OCI-M2 (cell line): ENCODE data around the gene COLEC12.
"Not testable (repeated sequence)": the region's sequence is repeated elsewhere in the genome, so short reads cannot be mapped to it uniquely, and the experiment has no call there.

Experiments
- DNase-seq: peaks from one replicate; lab custom pipeline; 2025; ENCODE audit not compliant: unreplicated experiment; lab: John Stamatoyannopoulos, UW

The COLEC12 gene

DNA sequence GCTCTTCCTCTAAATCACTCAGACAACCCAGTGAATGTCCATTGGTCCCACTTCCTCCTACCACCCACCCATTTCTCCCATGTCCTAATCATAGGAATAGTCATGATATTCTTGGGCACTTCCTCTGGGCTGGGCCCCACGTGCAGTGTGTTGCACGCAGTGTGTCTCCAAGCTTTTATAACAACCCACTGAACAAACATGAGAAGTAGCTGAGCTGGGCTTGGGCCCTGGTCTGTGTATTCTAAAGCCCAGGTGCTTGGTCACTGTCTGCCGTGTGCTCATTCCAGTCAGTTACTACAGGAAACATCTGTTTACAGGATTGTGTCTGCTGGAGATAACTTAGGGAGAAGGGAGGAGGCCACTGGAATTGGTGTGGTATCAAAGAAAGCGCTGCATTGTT lies 168.5 kb downstream of the COLEC12 start:
- no peak for DNase-seq

DNA sequence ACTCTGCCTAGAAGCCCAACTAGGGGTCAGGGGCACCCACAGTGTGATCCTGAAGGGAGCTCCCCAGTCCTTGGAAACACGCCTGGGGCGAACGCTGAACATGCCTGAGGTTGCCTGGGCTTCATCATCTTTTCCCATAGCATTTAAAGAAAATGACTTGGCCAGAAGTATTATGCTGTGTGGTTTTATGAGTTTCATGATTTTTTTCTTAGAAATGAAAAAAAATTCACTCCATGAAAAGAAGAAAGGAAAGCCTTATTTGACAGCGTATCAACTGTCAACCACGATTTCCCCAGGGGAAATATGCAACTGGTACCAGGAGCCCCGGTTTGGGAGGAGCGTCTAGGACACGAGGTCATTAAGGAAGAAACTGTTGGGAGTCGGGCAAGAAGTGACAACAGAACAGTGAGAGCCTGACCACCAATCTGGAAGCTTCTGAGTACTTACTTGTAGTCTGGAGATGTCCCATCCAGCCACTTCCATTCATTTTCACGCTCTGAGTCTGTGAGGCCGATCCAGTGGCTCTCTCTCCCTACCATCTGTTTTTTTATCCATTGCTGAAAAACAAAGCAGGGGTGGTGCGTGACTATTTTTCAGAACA lies 169.2 kb downstream of the COLEC12 start:
- no peak for DNase-seq

DNA sequence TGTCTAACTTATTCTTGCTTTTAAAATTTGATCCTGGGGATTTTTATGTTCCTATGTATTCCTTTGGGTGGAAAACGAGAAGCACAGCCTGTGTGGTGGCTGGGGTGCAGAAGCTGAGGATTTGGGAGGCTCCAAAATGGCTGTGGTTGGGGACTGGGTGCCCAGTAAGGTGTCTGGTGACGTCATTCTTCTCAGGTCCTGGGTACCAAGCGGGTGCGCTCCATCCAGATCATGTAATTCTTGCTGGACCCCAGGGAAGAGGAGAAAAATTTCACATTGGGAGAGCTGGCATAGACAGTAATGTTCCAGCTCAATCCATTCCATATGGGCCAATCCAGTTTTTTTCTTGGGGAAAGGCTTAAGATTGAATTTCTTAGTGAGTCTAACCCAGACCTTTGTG lies 171.6 kb downstream of the COLEC12 start:
- DNase-seq, result no peak

DNA sequence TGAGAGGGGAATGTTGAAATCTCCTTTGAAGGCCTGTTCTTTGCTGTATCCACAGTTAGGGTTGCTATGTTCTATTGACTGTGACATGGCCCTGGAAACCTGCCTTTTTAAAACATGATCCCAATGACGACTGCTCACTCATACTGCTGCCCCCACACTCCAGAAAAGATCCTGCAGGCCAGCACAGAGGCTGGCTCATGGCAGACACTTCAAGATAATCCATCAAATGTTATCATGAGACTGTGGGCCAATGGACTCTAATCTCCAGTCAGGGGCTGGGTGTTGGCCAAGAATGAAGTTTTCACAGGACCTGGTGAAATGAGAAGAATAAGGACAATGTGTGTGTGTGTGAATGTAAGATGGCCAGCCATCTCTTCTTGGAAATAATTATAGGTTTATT lies 173.7 kb downstream of the COLEC12 start:
- DNase-seq, result no peak

DNA sequence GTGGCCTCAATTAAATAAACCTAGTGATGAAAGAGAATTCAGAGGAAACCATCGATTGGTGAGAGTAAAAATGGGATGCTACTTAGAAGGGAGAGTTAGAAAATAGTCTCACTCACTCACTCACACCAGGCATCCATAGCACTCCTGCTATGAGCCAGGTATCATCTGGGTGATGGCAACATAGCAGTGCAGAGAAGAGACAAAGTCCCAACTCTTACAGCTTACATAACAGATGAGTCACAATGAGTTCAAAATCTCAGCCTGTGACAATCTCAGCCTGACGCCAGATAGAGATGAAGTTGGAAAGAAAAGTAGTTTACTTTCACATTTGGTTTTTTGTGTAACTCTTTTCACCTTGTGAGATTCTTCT lies 177.3 kb downstream of the COLEC12 start:
- DNase-seq, result no peak

DNA sequence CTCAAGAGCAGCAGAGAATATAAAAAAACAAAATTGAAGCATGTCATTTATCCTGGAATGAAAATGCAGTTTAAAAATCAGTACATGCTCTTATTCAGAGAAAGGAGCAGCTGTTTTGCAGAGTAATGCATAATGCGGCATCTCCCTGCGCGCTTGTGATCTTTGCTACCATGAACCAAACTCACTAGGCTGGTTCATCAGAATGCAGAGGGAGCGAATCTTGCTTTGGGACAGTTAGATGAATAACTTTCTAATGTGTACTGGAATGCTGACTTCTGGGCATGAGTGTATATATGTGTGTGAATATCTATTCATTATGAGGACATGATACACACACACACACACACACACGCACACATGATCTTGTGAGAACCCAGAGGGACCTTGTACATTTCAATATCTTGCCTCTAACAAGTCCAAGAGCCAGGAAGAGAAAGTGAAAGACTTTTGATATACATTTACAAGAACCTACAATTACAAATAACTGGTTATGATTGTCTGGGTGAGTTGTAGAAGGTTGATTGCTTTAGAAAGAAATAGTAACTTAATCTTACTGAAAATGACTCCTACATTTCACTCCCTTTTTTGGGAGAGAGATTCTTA lies 178.5 kb downstream of the COLEC12 start:
- no peak for DNase-seq

DNA sequence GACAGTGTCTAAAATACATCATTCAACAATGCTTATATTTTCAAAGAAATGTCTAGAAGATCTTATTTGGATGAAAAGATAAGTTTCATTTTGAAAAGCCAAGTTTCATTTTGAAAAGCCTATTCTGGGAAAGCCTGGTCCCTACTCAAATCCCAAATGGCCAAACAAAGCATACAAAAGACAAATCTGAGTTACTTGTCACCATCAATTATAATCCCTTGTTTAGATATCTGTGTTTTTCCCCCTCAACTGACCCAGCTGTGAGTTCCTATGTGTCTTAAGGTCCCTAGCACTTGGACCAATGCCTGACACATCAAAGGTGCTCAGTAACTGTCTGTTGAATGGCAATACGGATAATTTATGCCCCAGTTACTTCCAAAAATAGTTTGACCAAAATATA lies 180.3 kb downstream of the COLEC12 start:
- no peak for DNase-seq

GRCh38 chr18:319720-320119 lies 180.8 kb downstream of the COLEC12 start:
- DNase-seq, result no peak

DNA sequence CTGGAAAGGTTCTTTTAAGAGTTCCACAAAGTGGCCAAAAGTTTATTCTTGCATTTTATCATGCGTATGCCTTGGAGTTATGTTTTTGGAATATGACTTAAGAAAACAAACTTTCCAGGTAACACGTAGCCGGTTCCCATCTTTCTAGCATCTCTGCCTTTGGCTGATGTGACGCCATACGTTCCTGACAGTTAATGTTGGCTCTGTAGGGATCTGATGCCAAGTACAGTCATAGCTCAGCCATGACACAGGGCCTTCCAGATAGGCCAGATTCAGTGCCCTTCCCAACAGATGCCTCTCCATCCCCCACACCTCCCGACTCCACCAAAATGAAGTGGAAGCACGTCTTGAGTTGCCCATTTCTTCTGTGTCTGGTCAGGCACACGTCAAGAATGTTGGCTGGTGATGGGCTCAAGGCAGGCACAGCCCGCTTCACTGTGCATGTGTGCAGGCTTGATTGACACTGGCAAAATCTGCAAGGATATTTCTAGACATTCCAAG lies 181.7 kb downstream of the COLEC12 start:
- no peak for DNase-seq

DNA sequence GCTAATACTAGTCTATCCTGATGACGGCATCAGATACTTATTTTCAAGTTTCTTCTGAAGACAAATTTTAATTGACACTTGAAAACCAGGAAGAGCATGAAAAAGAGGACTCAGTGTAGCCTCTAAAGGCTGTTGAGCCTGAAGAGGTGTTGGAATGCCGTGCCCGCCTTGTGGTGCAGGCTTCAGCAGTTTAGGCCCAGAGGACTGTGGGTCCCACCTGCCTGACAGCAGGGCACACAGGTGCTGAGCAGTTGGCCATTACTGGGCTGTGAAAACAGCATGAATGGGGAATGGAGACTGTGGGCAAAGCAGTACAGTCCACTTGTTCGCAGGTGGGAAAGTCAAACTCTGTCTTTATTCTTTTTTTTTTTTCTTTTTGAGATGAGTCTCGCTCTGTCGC lies 182.9 kb downstream of the COLEC12 start:
- no peak for DNase-seq

DNA sequence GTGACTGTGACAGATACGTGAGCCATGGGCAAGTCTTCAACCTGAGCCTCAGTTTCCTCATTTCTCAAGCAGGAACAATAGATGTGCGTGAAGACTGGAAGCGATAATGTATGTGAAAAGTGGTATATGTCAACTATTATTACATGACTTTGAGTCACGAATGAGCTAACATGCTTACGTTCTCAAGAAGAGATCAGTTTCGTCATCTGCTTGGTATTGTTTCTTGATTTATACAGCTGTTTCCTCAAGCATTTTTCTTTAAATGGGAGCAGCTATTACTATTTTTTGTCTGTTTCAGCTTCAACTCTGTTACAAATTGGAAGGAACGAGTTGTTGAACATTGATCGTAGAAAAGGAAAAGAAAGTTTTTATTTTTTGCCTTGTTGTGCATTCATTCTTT lies 184.1 kb downstream of the COLEC12 start:
- DNase-seq, result no peak

- no peak for DNase-seq
Observed at GRCh38 chr18:313931-314330, 186.6 kb downstream of the COLEC12 start.

- DNase-seq, result no peak
Observed at GRCh38 chr18:312415-312814, 188.1 kb downstream of the COLEC12 start.

- DNase-seq, result no peak
Observed at GRCh38 chr18:310042-310441, 190.5 kb downstream of the COLEC12 start.

DNA sequence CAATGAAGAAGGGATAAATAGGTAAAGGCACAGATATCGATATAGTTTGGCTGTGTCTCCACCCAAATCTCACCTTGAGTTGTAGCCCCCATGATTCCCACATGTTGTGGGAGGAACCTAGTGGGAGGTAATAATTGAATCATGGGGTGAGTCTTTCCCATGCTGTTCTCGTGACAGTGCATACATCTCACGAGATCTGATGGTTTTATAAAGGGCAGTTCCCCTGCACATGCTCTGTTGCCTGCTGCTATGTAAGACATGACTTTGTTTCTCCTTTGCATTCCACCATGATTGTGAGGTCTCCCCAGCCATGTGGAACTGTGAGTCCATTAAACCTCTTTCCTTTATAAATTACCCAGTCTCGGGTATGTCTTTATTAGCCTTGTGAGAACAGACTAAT lies 192.4 kb downstream of the COLEC12 start:
- DNase-seq, result not testable (repeated sequence)

- DNase-seq, result no peak
Observed at GRCh38 chr18:306608-307255, 193.8 kb downstream of the COLEC12 start.

GRCh38 chr18:305003-305501 lies 195.4 kb downstream of the COLEC12 start:
- no peak for DNase-seq

- no peak for DNase-seq
Observed at GRCh38 chr18:303607-304006, 196.9 kb downstream of the COLEC12 start.

DNA sequence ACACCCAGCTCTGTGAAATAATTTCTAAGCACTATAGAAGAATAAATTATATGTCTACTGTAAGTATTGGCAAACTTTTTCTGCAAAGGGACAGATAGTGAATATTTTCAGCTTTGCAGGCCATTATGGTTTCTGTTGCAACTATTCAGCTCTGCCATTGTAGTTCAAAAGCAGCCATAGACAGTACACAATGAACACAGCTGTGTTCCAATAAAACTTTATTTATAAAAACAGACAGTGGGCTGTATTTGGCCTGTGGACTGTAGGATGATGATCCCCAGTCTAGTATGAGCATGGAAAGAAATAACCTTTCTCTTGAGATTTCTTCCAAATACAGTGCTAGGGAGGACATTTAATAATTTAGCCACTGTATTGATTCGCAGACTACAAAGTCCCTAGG lies 197.5 kb downstream of the COLEC12 start:
- DNase-seq, result no peak

DNA sequence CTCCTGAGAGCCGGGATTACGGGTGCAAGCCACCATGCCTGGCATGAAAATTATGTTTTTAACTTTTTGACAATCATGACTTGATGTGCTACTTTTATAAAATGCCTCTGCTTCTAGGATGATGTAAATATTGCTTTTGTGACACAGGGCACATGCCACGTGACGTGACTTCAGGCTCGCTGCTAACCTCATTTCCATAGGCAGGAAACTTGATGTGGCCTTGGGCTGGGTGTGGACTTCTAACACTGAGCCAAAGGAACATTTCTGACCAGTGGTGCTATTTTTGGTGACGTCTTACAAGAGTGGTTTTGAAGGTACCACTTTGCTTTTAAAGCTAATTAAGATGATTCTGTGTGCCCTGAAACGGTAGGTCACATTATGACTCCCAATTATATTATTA lies 198.4 kb downstream of the COLEC12 start:
- DNase-seq, result no peak

DNA sequence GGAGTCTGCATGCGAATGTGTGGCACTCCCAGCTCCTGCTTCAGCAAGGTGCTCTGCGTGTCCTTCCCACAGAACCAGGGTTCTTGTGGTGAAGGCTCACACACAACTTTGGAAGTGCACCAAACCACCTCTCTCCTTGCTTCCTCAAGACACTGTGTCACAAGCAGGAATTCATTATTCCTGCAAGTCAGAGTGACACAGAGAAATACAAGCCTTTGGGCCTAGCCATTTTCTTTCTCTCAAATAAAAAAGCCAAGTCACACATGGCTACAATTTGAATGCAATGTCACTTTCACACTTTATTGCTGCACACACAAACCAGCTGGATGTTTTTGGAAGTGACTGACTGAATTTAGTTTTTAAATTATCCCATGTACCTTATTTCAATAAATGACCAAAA lies 202.6 kb downstream of the COLEC12 start:
- no peak for DNase-seq

DNA sequence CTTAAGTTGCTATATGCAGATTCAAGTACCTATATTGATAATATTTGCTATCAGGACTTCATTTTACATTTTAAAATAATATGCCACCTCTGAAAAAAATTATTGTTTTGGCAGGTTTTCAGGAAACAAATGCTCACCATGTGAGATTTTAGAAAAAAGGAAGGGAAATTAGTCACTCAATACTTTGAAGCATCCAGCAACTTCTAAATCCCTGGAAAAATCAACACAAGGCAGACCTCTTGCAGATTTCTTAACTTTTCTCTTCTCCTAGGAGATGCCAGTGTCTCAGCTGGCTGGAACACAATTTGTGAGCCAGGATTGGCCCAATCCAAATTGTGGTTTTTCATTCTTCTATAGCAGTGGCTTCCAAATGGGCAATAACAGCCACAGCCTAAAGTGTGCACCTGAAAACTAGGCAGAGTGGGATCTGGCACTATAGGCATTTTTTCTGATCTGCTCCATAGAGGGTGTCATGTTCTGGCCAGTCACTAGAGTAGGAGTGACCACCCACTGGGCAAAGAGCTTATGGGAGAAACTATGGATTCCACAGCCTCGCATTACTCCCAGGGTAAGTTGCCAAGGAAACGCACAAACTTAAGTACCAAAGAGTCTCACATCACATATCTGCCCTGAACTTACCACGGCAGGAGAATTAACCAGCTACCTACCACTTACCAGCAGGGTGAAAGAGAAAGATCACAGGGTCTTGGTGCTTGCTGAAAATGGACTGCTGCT lies 204.6 kb downstream of the COLEC12 start:
- no peak for DNase-seq
